ENCODE results near the gene AKR1C4.

The AKR1C4 gene

GRCh38 chr10:5266351-5266750 is 69.7 kb downstream of the AKR1C4 start:
- TF ChIP-seq TAF1 (IDR thresholded peaks at IDR 0.05; ENCODE audit: borderline replicate concordance, insufficient read depth, low read length) (no peak), FOXP2 (optimal IDR thresholded peaks at IDR 0.05; ENCODE audit: borderline replicate concordance, extremely low read depth, extremely low read length, insufficient read depth) (no peak)

DNA sequence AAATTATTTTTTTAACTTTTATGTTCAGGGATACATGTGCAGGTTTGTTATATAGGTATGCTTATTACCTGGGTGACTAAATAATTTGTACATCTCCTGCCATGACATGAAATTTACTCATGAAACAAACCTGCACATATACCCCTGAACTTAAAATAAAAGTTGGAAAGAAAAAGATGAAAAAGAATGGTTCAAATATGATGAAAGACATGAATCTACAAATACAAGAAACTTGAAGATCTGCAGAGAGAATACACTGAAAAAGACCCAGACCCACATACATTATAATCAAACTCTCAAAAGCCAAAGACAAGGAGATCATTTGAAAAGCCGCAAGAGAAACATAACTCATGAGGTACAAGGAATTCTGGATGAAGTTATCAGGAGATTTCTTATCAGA is 70.2 kb downstream of the AKR1C4 start:
- no peak for TF ChIP-seq REST (IDR thresholded peaks at IDR 0.05; ENCODE audit: insufficient read depth in 1 of 2, low read depth in 2 of 2, low read length in 2 of 2)
- TF ChIP-seq SIN3A (IDR thresholded peaks at IDR 0.05; ENCODE audit: borderline replicate concordance, insufficient read depth, low read length): no peak
- TF ChIP-seq FOXP2 (optimal IDR thresholded peaks at IDR 0.05; ENCODE audit: borderline replicate concordance, extremely low read depth, extremely low read length, insufficient read depth): no peak
- TF ChIP-seq POLR2AphosphoS5 (IDR thresholded peaks at IDR 0.05; ENCODE audit: low read depth, low read length): no peak
- no peak for TF ChIP-seq TAF1 (IDR thresholded peaks at IDR 0.05; ENCODE audit: borderline replicate concordance, insufficient read depth, low read length)

DNA sequence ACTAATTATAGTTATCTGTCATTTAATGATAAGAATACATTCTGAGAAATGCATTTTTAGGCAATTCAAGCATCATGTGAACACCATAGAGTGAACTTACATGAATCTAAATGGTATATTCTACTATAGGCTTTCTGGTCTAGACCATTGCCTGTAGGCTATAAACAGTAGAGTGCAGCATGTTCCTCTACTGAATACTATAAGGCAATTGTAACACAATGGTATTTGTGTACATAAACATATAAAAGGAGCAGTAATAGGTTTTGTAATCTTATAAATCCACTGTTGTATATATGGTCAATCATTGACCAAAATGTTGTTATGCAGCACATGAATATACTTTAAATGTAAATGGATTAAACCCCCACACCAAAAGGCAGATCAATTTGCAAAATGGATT is 71.6 kb downstream of the AKR1C4 start:
- no peak for TF ChIP-seq SIN3A (IDR thresholded peaks at IDR 0.05; ENCODE audit: borderline replicate concordance, insufficient read depth, low read length)
- no peak for TF ChIP-seq FOXP2 (optimal IDR thresholded peaks at IDR 0.05; ENCODE audit: borderline replicate concordance, extremely low read depth, extremely low read length, insufficient read depth)
- no peak for TF ChIP-seq POLR2AphosphoS5 (IDR thresholded peaks at IDR 0.05; ENCODE audit: low read depth, low read length)
- no peak for TF ChIP-seq TAF1 (IDR thresholded peaks at IDR 0.05; ENCODE audit: borderline replicate concordance, insufficient read depth, low read length)
